DOHH2 (cell line): Measurements from ENCODE around the gene SLC25A53.
A peak's percentile ranks its signal among the peaks of the same experiment; 100 is the strongest.

Experiments used
- H3F3A ChIP-seq: fragments of 200-600 bp; sonication (generic), shearing (Covaris generic); 2 replicates; pipeline ENCODE4 v1.6.0; 2016; ENCODE audit warnings: antibody characterized with exemption, mild to moderate bottlenecking; ENCODE audit not compliant: control insufficient read depth, insufficient read depth
- H3K27ac ChIP-seq: fragments of 200-600 bp; sonication (generic); 2 replicates; pipeline ENCODE4 v1.5.1; 2014; ENCODE audit warnings: low read depth, mild to moderate bottlenecking, low read length, moderate library complexity
- H3K27me3 ChIP-seq: fragments of 200-600 bp; sonication (generic); 2 replicates; pipeline ENCODE4 v1.6.1; 2014; ENCODE audit warnings: mild to moderate bottlenecking, low read length, mixed read lengths; ENCODE audit not compliant: control insufficient read depth
- H3K36me3 ChIP-seq: fragments of 200-600 bp; sonication (generic); 2 replicates; pipeline ENCODE4 v1.6.1; 2014; ENCODE audit warnings: mild to moderate bottlenecking, low read length, moderate library complexity, mixed read lengths; ENCODE audit not compliant: control insufficient read depth
- H3K4me1 ChIP-seq: fragments of 200-600 bp; sonication (generic); 2 replicates; pipeline ENCODE4 v1.6.1; 2014; ENCODE audit warnings: mild to moderate bottlenecking, low read length, mixed read lengths; ENCODE audit not compliant: control insufficient read depth
- H3K4me2 ChIP-seq: fragments of 200-600 bp; sonication (generic); 2 replicates; pipeline ENCODE4 v1.6.0; 2014; ENCODE audit warnings: mild to moderate bottlenecking, low read length, moderate library complexity
- H3K4me3 ChIP-seq: fragments of 200-600 bp; sonication (generic); 2 replicates; pipeline ENCODE4 v1.5.1; 2014; ENCODE audit warnings: mild to moderate bottlenecking, low read length, mixed read lengths
- H3K79me2 ChIP-seq: fragments of 200-600 bp; sonication (generic); 2 replicates; pipeline ENCODE4 v1.6.1; 2014; ENCODE audit warnings: mild to moderate bottlenecking, low read length, mixed read lengths; ENCODE audit not compliant: control insufficient read depth
- H3K9me2 ChIP-seq: fragments of 200-600 bp; sonication (generic); replicated peaks from 2 replicates; pipeline ENCODE4 v1.6.1; 2014; ENCODE audit warnings: mild to moderate bottlenecking, low read length, mixed read lengths; ENCODE audit not compliant: control insufficient read depth
- H3K9me3 ChIP-seq: fragments of 200-600 bp; sonication (generic); 2 replicates; pipeline ENCODE4 v1.6.1; 2014; ENCODE audit warnings: antibody characterized with exemption, low read length, mixed read lengths; ENCODE audit not compliant: control insufficient read depth, insufficient read depth
- H4K20me1 ChIP-seq: fragments of 200-600 bp; sonication (generic); 2 replicates; pipeline ENCODE4 v1.6.0; 2014; ENCODE audit warnings: low read depth, mild to moderate bottlenecking, antibody characterized with exemption, low read length, moderate library complexity; ENCODE audit not compliant: control insufficient read depth, insufficient read depth
- CTCF ChIP-seq: fragments of 200-600 bp; sonication (generic); IDR thresholded peaks from one replicate; pipeline ENCODE4 v1.5.1; 2014; ENCODE audit warnings: antibody characterized with exemption, mild to moderate bottlenecking, low read depth, low read length; ENCODE audit not compliant: poor library complexity, severe bottlenecking
- EZH2phosphoT487 ChIP-seq: fragments of 200-600 bp; sonication (generic); IDR thresholded peaks from 2 replicates; pipeline ENCODE4 v1.6.1; 2017; ENCODE audit warnings: borderline replicate concordance, mild to moderate bottlenecking, antibody characterized with exemption, low read length, moderate library complexity, mixed read lengths

Gene SLC25A53

GRCh38 chrX:104156630-104157529, at the start of gene SLC25A53:
SLC25A53 (minus strand) TSS chrX:104157009; CDS start chrX:104105257, 51,752 bp downstream.
- H3K4me1 ChIP-seq, result peaks cover 6% of the 10 kb centered on the region
- H3K27ac ChIP-seq, result peak within 1 kb of the TSS; percentile 75
- H3K4me2 ChIP-seq, result peak within 1 kb of the TSS; percentile 81
- H3K79me2 ChIP-seq, result peaks cover 30% of the 10 kb centered on the region
- no peaks in the 10 kb centered on the region for H4K20me1 ChIP-seq
- H3F3A ChIP-seq, result no peaks in the 10 kb centered on the region
- TF ChIP-seq EZH2phosphoT487 (no peak), CTCF (no peak)
- H3K4me3 ChIP-seq, result peak within 1 kb of the TSS; percentile 84
- H3K27me3 ChIP-seq, result no peaks in the 10 kb centered on the region
- H3K9me3 ChIP-seq, result no peaks in the 10 kb centered on the region
- H3K9me2 ChIP-seq, result no peaks in the 10 kb centered on the region
- H3K36me3 ChIP-seq, result no peaks in the 10 kb centered on the region

GRCh38 chrX:104205548-104205947, 48.7 kb upstream of the SLC25A53 start:
- Histone ChIP-seq H3K9me3 (no peaks in the 10 kb centered on the region), H3K4me1 (no peaks in the 10 kb centered on the region), H3K4me2 (no peak overlapping the region), H3K79me2 (no peaks in the 10 kb centered on the region), H3K27me3 (no peaks in the 10 kb centered on the region), H3K36me3 (no peaks in the 10 kb centered on the region), H3K27ac (no peak overlapping the region), H4K20me1 (no peaks in the 10 kb centered on the region), H3K4me3 (no peak overlapping the region), H3K9me2 (no peaks in the 10 kb centered on the region), H3F3A (no peaks in the 10 kb centered on the region)
- no peak for TF ChIP-seq EZH2phosphoT487
- no peak for TF ChIP-seq CTCF

- peaks cover 4% of the 10 kb centered on the region for H3K36me3 ChIP-seq
- H3K27me3 ChIP-seq, result no peaks in the 10 kb centered on the region
Observed at GRCh38 chrX:104195489-104196084, 38.8 kb upstream of the SLC25A53 start.

More at GRCh38 chrX:104195489-104196084, 38.8 kb upstream of the SLC25A53 start:
- Histone ChIP-seq H3K4me3 (no peak overlapping the region), H3K9me3 (no peaks in the 10 kb centered on the region), H3K9me2 (no peaks in the 10 kb centered on the region), H3F3A (no peaks in the 10 kb centered on the region), H3K27ac (no peak overlapping the region), H4K20me1 (no peaks in the 10 kb centered on the region), H3K4me1 (no peaks in the 10 kb centered on the region), H3K79me2 (no peaks in the 10 kb centered on the region), H3K4me2 (no peak overlapping the region)
- TF ChIP-seq EZH2phosphoT487 (no peak), CTCF (peak; percentile 42)
